ENCODE measurements around the gene SOX6. TPM values are rescaled to one million over a fixed set of nuclear protein-coding genes. Genes with fewer than 3 reads are reported as not detected.

The SOX6 gene
- total RNA-seq, 2 experiments from 2014 or later: not detected

DNA sequence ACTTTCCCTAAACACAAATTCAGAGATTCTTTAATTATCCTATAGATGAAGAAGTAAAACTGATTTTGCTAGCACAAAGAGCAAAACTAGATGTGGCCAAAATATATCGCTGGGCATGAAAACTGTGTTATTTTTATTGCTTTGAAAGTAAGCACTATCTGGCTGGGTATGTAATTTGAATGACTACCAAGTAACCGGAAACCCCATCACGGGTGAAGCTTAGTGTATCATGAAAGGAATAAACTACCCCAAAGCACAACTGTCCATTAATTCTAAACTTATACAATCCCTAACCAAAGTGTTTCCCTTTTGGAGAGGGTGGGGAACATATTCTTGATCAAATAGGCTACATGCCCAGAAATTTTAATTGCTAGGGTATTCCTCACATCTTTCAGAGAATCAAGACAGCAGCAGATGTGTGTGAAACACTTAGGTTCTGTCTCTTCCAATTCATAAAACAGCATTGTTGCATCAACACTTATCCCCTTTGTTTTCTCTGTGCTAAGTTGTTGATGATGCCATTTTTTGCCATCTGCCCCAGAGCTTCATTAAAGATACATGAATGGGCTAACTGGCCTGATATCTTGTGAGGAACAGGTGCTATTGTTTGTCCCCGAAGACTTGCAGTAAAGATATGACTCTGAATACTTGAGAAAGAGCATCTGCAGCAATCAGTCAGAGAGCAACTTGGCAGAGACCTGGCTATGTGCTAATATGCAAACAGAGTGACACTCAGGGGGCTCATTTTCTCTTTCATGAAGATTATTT is 238.2 kb downstream of the SOX6 start:
- no peaks in the 10 kb centered on the region for H3K36me3 Mint-ChIP-seq (ENCODE audit: low read depth)
- ATAC-seq: no peak
- H3K4me1 Mint-ChIP-seq (ENCODE audit: low read depth): no peaks in the 10 kb centered on the region
- ChIA-PET POLR2A (no interaction called here), CTCF (no interaction called here)
- no peak for DNase-seq
- H3K27ac Mint-ChIP-seq: no peak overlapping the region
- no peaks in the 10 kb centered on the region for H3K27me3 Mint-ChIP-seq (ENCODE audit: low read depth)
- peaks cover 3% of the 10 kb centered on the region for H3K9me3 Mint-ChIP-seq (ENCODE audit: insufficient read depth)
- no peak overlapping the region for H3K4me3 Mint-ChIP-seq

DNA sequence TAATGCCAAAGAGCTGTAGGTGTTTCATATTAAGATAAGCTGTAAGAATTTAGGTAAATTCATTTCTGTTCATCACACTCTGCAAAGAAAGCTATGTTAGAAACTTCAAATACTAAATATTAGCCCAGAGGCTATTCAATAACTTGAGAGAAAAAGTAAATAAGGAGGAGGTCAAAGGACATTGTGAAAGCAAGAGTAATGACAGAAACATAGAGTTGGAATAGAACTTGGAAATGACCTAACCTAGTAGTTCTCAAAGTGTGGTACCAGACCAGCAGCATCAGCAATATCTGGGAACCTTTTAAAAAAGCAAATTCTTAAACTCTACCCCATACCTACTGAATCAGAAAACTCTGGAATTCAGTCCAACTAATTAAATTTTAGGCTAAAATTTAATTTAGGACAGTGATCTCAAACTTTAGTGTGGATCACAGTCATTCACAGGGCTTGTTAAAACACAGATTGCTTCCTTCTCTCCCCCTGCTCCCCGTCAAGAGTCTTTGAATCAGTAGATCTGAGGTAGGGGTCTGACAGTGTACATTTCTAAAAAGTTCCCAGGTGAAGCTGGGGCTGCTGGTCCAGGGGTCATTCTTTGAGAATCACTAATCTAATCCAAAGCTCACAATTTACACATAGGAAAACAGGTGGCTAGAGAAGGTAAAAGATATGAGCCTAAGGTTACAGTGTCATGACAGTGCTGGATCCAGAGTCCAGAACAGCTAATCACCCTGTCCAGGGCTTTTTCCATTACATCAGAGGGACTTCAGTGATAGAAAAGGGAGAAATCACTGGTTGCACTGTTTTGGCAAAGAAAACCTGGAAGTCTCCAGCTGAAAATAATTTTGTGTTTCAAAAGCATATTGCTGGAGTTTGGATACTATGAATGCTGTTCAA is 241.1 kb downstream of the SOX6 start:
- DNase-seq (no peak), ATAC-seq (no peak)
- no peak overlapping the region for H3K4me3 Mint-ChIP-seq
- ChIA-PET CTCF (no interaction called here), POLR2A (no interaction called here)
- peaks cover 3% of the 10 kb centered on the region for H3K9me3 Mint-ChIP-seq (ENCODE audit: insufficient read depth)
- H3K4me1 Mint-ChIP-seq (ENCODE audit: low read depth): no peaks in the 10 kb centered on the region
- no peaks in the 10 kb centered on the region for H3K36me3 Mint-ChIP-seq (ENCODE audit: low read depth)
- H3K27ac Mint-ChIP-seq: no peak overlapping the region
- no peaks in the 10 kb centered on the region for H3K27me3 Mint-ChIP-seq (ENCODE audit: low read depth)

DNA sequence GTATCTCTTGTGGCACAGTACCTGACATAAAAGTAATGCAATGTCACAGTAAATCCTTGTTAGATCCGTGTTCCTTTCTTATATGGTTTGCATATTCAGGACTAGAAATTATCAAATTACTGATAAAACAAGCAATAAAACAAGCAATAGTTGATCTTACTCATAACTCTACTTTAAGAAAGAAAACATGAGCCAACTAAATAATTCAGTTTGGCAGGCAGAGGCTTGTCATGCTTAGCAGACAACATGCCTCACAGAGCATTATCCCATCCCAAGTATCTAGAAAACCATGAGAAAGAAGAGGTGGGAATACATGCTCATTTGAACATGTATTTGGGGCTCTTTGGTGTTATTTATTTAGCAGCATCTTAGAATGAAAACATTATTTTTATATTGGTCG is 241.9 kb downstream of the SOX6 start:
- no peak overlapping the region for H3K27ac Mint-ChIP-seq
- ATAC-seq: no peak
- H3K36me3 Mint-ChIP-seq (ENCODE audit: low read depth): no peaks in the 10 kb centered on the region
- CTCF ChIA-PET: no interaction called here
- H3K9me3 Mint-ChIP-seq (ENCODE audit: insufficient read depth): peaks cover 3% of the 10 kb centered on the region
- POLR2A ChIA-PET: no interaction called here
- no peak overlapping the region for H3K4me3 Mint-ChIP-seq
- no peaks in the 10 kb centered on the region for H3K4me1 Mint-ChIP-seq (ENCODE audit: low read depth)
- H3K27me3 Mint-ChIP-seq (ENCODE audit: low read depth): no peaks in the 10 kb centered on the region
- DNase-seq: no peak

DNA sequence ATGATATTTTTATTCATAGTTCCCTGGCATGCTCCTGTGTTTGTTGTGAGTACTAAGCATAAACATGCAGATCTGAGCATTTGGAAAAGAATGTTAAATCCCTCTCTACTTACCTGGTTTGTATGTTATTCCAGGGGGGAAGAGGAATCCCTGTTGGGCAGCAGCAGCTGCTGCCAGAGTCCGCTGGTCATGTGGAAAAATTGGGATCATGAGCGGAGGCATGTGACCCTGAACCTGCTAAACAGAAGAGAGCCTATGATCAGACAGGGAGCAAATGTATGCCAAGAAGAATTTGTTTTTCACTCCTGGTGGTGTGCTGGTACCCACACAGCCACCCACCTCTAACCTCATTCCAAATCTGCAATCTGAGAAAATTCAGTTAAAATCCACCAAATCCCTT is 244.7 kb downstream of the SOX6 start:
- Mint-ChIP-seq H3K9me3 (ENCODE audit: insufficient read depth) (peaks cover 7% of the 10 kb centered on the region), H3K36me3 (ENCODE audit: low read depth) (no peaks in the 10 kb centered on the region), H3K4me1 (ENCODE audit: low read depth) (no peaks in the 10 kb centered on the region), H3K27me3 (ENCODE audit: low read depth) (no peaks in the 10 kb centered on the region), H3K27ac (no peak overlapping the region), H3K4me3 (no peak overlapping the region)
- POLR2A ChIA-PET: no interaction called here
- ATAC-seq: no peak
- DNase-seq: no peak
- CTCF ChIA-PET: no interaction called here

DNA sequence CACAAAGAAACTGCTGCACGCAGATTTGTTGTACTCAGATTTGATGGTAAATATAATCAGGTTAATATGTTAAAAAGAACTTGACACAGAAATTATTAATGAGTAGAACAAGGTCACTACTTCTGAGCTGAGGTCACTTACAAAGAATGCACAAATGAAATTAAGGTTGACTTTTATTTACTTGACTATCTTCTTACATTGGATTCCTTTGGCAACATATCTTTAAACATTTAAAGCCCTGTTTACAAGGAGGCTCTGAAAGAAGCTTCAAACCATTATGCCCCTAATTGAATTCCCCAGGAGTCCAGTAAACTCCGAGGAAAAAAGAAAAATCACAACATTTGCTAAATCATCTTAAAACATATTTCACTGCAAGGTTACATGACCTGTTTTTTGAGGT is 245.5 kb downstream of the SOX6 start:
- Mint-ChIP-seq H3K4me1 (ENCODE audit: low read depth) (no peaks in the 10 kb centered on the region), H3K27ac (no peak overlapping the region), H3K27me3 (ENCODE audit: low read depth) (no peaks in the 10 kb centered on the region), H3K9me3 (ENCODE audit: insufficient read depth) (peaks cover 8% of the 10 kb centered on the region), H3K4me3 (no peak overlapping the region), H3K36me3 (ENCODE audit: low read depth) (no peaks in the 10 kb centered on the region)
- POLR2A ChIA-PET: no interaction called here
- ATAC-seq (no peak), DNase-seq (no peak)
- CTCF ChIA-PET: no interaction called here

DNA sequence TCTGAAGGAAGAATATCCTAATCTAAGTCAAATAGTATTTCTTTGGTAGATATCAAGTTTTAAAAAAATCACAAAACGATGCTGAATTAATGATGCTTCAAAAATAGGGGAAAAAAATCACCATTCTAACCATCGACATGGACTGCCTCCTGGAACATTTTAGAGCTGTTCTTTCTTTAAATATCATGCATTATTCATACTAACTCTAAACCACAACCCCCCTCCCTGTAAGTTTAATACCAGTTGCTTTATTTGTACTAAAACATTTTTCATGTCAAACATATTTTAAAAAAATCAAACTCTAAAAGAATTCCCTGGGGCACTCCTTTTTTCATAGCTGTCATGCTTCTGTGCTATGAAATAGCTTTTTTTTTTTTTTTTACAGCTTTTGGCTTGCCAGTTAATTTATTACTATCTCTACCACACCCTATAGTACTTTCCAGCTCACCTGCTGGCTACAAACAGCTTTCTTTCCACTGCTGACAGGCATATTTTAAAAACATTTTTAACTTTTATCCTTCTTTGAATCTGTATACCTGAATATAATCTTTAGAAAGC is 256.9 kb downstream of the SOX6 start:
- ATAC-seq: no peak
- ChIA-PET POLR2A (no interaction called here), CTCF (no interaction called here)
- Mint-ChIP-seq H3K27ac (no peak overlapping the region), H3K27me3 (ENCODE audit: low read depth) (no peaks in the 10 kb centered on the region), H3K4me3 (no peak overlapping the region), H3K4me1 (ENCODE audit: low read depth) (no peaks in the 10 kb centered on the region), H3K9me3 (ENCODE audit: insufficient read depth) (peaks cover 9% of the 10 kb centered on the region), H3K36me3 (ENCODE audit: low read depth) (no peaks in the 10 kb centered on the region)
- no peak for DNase-seq

DNA sequence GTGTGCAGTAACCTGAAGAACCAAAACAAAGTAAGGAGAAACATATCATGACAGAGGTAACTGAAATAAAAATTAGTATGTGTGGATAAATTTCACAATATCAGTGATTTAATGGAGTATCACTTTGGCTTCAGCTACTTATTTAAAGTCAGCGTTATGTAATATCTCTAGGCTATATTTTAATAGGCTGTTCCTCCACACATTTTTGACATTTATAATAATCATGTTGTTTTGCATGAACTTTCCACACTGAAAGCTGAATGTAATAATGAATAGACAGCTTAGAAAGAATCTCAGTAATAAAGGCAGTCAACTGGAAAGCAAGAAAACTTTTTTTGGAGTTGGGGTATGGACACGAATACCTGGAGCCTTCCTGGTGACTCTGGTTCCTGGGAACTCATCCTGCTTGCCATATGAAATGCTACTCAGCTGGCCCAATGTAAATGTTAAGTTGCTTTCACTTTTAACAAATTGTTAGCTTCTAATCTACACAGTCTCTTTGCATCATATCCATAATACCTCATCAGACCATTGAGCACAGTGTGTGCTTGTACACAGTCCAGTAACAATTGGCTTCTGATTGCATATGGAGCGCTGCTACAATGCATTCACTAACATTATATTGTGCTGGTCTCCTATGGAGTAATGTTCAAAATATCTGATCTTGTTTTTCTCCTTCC is 257.7 kb downstream of the SOX6 start:
- ChIA-PET POLR2A (no interaction called here), CTCF (no interaction called here)
- Mint-ChIP-seq H3K9me3 (ENCODE audit: insufficient read depth) (peaks cover 9% of the 10 kb centered on the region), H3K4me1 (ENCODE audit: low read depth) (no peaks in the 10 kb centered on the region), H3K4me3 (no peak overlapping the region), H3K27me3 (ENCODE audit: low read depth) (no peaks in the 10 kb centered on the region), H3K27ac (no peak overlapping the region), H3K36me3 (ENCODE audit: low read depth) (no peaks in the 10 kb centered on the region)
- no peak for DNase-seq
- no peak for ATAC-seq

DNA sequence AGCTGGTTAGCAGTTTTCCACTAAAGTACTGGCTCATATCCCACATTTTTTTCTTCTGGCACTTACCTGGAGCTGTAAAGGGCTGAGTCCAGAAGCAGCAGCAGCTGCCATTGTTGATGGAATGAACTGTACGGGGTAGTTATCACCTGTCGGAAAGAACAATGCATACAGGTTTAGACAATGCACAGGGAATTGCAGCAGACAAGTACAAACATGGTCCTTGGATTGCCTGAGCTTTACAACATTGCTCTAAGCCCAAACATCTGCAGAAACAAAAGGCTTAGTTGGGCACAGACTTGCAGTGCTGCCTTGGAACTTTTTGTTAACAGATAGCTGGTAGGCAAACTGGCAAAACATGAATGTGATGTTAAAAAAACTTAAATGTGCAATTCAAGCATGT is 258.8 kb downstream of the SOX6 start:
- H3K27me3 Mint-ChIP-seq (ENCODE audit: low read depth): no peaks in the 10 kb centered on the region
- no peak for ATAC-seq
- no peak for DNase-seq
- H3K27ac Mint-ChIP-seq: no peak overlapping the region
- no peaks in the 10 kb centered on the region for H3K4me1 Mint-ChIP-seq (ENCODE audit: low read depth)
- no peak overlapping the region for H3K4me3 Mint-ChIP-seq
- peaks cover 6% of the 10 kb centered on the region for H3K9me3 Mint-ChIP-seq (ENCODE audit: insufficient read depth)
- H3K36me3 Mint-ChIP-seq (ENCODE audit: low read depth): no peaks in the 10 kb centered on the region
- ChIA-PET CTCF (no interaction called here), POLR2A (no interaction called here)

DNA sequence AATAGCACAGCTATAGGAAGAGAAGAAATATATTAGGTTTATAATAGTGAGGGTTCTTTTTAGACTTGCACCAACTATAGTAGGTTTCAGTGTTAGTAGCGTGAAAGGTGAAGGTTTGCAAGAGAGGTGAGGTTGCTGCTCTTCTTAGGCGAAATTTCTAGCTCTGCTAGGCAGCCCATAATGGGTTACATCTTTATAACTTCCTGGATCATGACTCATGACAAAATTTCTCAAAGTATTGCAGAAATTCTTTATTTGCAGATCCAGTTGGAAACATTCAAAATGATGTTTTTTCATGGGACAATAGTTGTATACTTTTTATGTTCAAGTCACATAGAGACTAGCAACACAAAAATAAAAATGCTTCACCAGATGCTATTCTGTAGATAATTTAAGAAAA is 260.0 kb downstream of the SOX6 start:
- Mint-ChIP-seq H3K4me1 (ENCODE audit: low read depth) (no peaks in the 10 kb centered on the region), H3K27me3 (ENCODE audit: low read depth) (no peaks in the 10 kb centered on the region), H3K9me3 (ENCODE audit: insufficient read depth) (peaks cover 6% of the 10 kb centered on the region), H3K4me3 (no peak overlapping the region), H3K36me3 (ENCODE audit: low read depth) (no peaks in the 10 kb centered on the region), H3K27ac (no peak overlapping the region)
- CTCF ChIA-PET: no interaction called here
- POLR2A ChIA-PET: no interaction called here
- ATAC-seq (no peak), DNase-seq (no peak)

DNA sequence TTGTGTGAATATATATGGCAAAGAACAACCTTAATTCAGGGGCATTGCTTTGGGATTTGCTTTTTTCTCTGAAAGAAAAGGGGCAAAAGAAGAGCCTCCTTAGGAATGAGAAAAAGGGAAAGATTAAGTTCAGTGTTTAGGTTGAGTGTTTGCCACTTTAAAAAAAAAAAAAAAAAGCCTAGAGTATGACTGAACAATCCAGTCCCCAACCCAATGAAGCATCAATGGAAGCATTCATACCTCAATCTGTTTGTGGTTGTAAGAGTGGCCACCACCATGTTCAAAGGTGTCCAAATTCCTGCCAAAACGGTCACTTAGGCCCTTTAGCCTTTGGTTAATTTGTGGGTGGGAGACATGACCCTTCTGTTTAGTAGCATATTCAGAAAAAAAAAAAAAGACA is 260.6 kb downstream of the SOX6 start:
- no peaks in the 10 kb centered on the region for H3K27me3 Mint-ChIP-seq (ENCODE audit: low read depth)
- ChIA-PET POLR2A (no interaction called here), CTCF (no interaction called here)
- no peak for DNase-seq
- H3K4me1 Mint-ChIP-seq (ENCODE audit: low read depth): no peaks in the 10 kb centered on the region
- no peak overlapping the region for H3K27ac Mint-ChIP-seq
- no peaks in the 10 kb centered on the region for H3K36me3 Mint-ChIP-seq (ENCODE audit: low read depth)
- no peak for ATAC-seq
- peaks cover 6% of the 10 kb centered on the region for H3K9me3 Mint-ChIP-seq (ENCODE audit: insufficient read depth)
- no peak overlapping the region for H3K4me3 Mint-ChIP-seq

DNA sequence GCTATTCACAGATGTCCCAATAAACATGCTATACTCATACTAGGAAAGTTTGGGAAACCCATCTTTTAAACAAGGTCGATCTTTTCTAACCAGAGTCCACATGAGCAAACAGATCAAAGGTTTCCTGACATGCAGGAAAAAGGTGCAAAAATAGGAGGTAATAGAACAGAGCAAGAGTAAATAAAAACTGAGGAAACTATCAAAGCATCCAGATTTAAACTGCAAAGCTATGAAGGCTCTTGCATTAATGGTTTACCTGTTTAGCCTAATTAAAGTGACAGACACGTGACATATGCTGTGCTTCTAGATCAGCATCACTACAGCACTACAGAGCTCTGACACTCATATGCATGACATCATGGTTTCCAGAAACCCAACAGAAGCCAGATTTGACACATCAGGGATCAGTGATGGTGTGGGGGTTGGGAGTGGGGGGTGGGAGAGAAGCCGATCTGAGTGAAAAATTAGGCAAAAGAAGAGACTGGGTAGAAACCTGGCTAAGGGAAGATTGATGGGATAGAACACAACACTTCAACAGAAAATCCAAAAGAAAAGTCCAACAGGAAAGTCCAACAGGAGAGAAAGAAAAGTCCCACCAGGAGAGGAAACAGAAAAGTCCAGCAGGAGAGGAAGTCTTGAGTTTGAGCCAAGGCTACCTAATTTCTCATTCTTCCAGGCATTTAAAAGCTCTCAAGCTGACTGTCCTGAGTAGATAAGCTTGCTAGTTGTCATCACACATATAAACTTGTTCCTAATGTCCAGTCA is 262.3 kb downstream of the SOX6 start:
- Mint-ChIP-seq H3K9me3 (ENCODE audit: insufficient read depth) (no peaks in the 10 kb centered on the region), H3K27ac (no peak overlapping the region), H3K27me3 (ENCODE audit: low read depth) (no peaks in the 10 kb centered on the region), H3K4me3 (no peak overlapping the region), H3K36me3 (ENCODE audit: low read depth) (no peaks in the 10 kb centered on the region), H3K4me1 (ENCODE audit: low read depth) (no peaks in the 10 kb centered on the region)
- DNase-seq: no peak
- no peak for ATAC-seq
- ChIA-PET CTCF (no interaction called here), POLR2A (no interaction called here)
